Measurements from ENCODE around the gene CRLF1. TPM values are rescaled to one million over a fixed set of nuclear protein-coding genes. Genes with fewer than 3 reads are reported as not detected.

Gene CRLF1
- total RNA-seq (35.0 TPM), polyA plus RNA-seq (ENCODE audit: insufficient read depth in 1 of 8, insufficient read length in 8 of 8, low replicate concordance in 1 of 8) (10 to 100 TPM; 11.0 to 52.6 (median 36.1) TPM)
- long read RNA-seq, donor 1, partial matches to known transcripts = 8 of 11 reads
- long read RNA-seq, donor 1, other reads (novel, unspliced or antisense) = 0 of 11 reads
- long read RNA-seq, donor 2 = 0 reads
- long read RNA-seq, donor 3 = 0 reads
- long read RNA-seq, donor 4 = 0 reads
- long read RNA-seq, donor 5, transcript CRLF1-201 (9 exons, 1,792 nt) = major isoform, 13 of 327 reads
- long read RNA-seq, donor 5, partial matches to known transcripts = 152 of 327 reads
- long read RNA-seq, donor 5, other reads (novel, unspliced or antisense) = 161 of 327 reads
- long read RNA-seq, donor 6, partial matches to known transcripts = 0 of 1 reads
- long read RNA-seq, donor 6, other reads (novel, unspliced or antisense) = 0 of 1 reads
- long read RNA-seq, donor 7, partial matches to known transcripts = 27 of 66 reads
- long read RNA-seq, donor 7, other reads (novel, unspliced or antisense) = 37 of 66 reads
- long read RNA-seq, donor 8, partial matches to known transcripts = 1,514 of 3,236 reads
- long read RNA-seq, donor 8, other reads (novel, unspliced or antisense) = 1,722 of 3,236 reads
- long read RNA-seq, donor 9, partial matches to known transcripts = 0 of 1 reads
- long read RNA-seq, donor 9, other reads (novel, unspliced or antisense) = 0 of 1 reads
- long read RNA-seq, donor 10, transcript CRLF1-201 (9 exons, 1,792 nt) = major isoform, 5 of 11 reads
- long read RNA-seq, donor 10, partial matches to known transcripts = 5 of 11 reads
- long read RNA-seq, donor 10, other reads (novel, unspliced or antisense) = 0 of 11 reads
- long read RNA-seq, donor 11, partial matches to known transcripts = 11 of 12 reads
- long read RNA-seq, donor 11, other reads (novel, unspliced or antisense) = 0 of 12 reads

- H3K9me3 ChIP-seq (replicated peaks; ENCODE audit: control insufficient read depth, low read depth, low read length) = no peaks in the 10 kb centered on the region
- 1% methylated on average over 82 of the region's 116 CpGs for WGBS (ENCODE audit: insufficient coverage)
- no peak for DNase-seq
- no peak within 1 kb of the TSS for H3K27ac ChIP-seq (ENCODE audit: low read length)
- H3K4me1 ChIP-seq (ENCODE audit: control insufficient read depth, insufficient read depth, low read length) = peaks cover 43% of the 10 kb centered on the region
- peak within 1 kb of the TSS; percentile 37 for H3K4me3 ChIP-seq (ENCODE audit: low read length)
- H3K36me3 ChIP-seq (ENCODE audit: control insufficient read depth, insufficient read depth, low read length) = no peaks in the 10 kb centered on the region
- peaks cover 93% of the 10 kb centered on the region for H3K27me3 ChIP-seq (ENCODE audit: control insufficient read depth, insufficient read depth, low read length)
Observed at GRCh38 chr19:18606281-18607225, at the start of gene CRLF1. Gene CRLF1, minus strand, starts transcription at chr19:18606799. Its CDS starts 143 bp downstream, at chr19:18606656.

DNA sequence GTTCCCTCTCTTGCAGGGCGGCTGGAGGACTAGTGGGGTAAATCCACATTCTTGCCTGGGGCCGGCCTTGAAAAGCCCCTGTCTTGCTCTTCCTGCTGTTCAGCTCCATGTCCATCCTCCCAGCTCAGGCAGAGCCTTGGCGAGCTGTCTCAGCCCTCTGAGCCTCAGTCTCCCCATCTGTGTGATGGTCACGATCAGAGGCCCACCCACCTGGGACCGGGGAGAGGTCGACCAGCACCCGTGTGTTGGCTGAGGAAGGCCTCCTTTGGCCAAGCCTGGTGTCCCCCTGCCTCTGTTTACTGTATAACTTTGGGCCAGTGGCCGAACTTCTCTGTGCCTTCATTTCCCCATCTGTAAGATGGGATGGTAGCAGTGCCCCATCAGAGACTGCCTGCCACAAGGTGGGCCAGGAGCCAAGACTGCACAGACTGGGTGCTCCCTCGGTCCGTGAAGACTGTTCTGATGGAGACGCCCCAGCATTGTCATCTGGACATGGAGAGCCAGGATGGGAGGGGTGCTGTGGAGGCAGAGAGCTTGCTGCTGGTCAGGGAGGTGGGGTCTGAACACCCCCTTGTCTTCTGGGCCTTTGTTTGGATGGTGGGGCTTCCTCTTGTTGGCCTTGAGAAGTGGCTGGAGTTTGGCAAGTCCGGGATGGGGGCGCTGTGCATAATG is 48.7 kb upstream of the CRLF1 start:
- 94% methylated on average over 7 of the region's 13 CpGs for WGBS (ENCODE audit: insufficient coverage)
- Histone ChIP-seq H3K27me3 (ENCODE audit: control insufficient read depth, insufficient read depth, low read length) (no peaks in the 10 kb centered on the region), H3K4me1 (ENCODE audit: control insufficient read depth, insufficient read depth, low read length) (peaks cover 59% of the 10 kb centered on the region), H3K4me3 (ENCODE audit: low read length) (no peak overlapping the region), H3K27ac (ENCODE audit: low read length) (no peak overlapping the region), H3K36me3 (ENCODE audit: control insufficient read depth, insufficient read depth, low read length) (no peaks in the 10 kb centered on the region), H3K9me3 (replicated peaks; ENCODE audit: control insufficient read depth, low read depth, low read length) (no peaks in the 10 kb centered on the region)
- DNase-seq = no peak

DNA sequence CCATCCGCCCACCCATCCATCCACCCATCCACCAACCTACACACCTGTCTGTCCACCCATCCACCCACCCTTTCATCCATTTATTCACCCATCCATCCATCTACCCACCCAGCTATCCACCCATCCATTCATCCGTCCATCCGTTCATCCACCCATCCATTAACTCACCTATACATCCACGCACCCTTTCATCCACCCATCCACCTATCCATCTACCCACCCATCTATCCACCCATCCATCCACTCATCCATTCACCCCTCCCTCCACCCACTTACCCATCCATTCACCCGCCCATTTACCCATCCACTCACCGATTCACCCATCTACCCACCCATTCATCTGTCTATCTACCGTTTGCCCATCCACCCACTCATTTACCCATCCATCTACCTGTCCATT is 47.9 kb upstream of the CRLF1 start:
- Histone ChIP-seq H3K27ac (ENCODE audit: low read length) (no peak overlapping the region), H3K4me3 (ENCODE audit: low read length) (no peak overlapping the region), H3K36me3 (ENCODE audit: control insufficient read depth, insufficient read depth, low read length) (no peaks in the 10 kb centered on the region), H3K4me1 (ENCODE audit: control insufficient read depth, insufficient read depth, low read length) (peaks cover 59% of the 10 kb centered on the region), H3K27me3 (ENCODE audit: control insufficient read depth, insufficient read depth, low read length) (no peaks in the 10 kb centered on the region), H3K9me3 (replicated peaks; ENCODE audit: control insufficient read depth, low read depth, low read length) (no peaks in the 10 kb centered on the region)
- 97% methylated on average over 7 of the region's 7 CpGs for WGBS (ENCODE audit: insufficient coverage)
- DNase-seq = no peak

DNA sequence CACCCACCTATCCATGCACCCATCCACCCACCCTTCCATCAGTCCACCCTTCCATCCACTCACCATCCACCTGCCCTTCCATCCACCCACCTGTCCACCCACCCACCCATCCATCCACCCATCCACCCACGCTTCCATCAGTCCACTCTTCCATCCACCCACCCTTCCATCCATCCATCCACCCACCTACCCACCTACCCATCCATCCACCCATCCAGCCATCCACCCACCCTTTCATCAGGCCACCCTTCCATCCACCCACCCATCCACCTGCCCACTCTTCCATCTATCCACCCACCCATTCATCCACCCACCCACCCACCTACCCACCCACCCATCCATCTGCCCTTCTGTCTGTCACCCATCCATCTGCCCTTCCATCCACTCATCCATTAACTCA is 47.3 kb upstream of the CRLF1 start:
- DNase-seq = no peak
- Histone ChIP-seq H3K4me1 (ENCODE audit: control insufficient read depth, insufficient read depth, low read length) (peaks cover 59% of the 10 kb centered on the region), H3K27me3 (ENCODE audit: control insufficient read depth, insufficient read depth, low read length) (no peaks in the 10 kb centered on the region), H3K36me3 (ENCODE audit: control insufficient read depth, insufficient read depth, low read length) (no peaks in the 10 kb centered on the region), H3K27ac (ENCODE audit: low read length) (no peak overlapping the region), H3K9me3 (replicated peaks; ENCODE audit: control insufficient read depth, low read depth, low read length) (no peaks in the 10 kb centered on the region), H3K4me3 (ENCODE audit: low read length) (no peak overlapping the region)
- 100% methylated on average over 1 of the region's 1 CpG for WGBS (ENCODE audit: insufficient coverage)

DNA sequence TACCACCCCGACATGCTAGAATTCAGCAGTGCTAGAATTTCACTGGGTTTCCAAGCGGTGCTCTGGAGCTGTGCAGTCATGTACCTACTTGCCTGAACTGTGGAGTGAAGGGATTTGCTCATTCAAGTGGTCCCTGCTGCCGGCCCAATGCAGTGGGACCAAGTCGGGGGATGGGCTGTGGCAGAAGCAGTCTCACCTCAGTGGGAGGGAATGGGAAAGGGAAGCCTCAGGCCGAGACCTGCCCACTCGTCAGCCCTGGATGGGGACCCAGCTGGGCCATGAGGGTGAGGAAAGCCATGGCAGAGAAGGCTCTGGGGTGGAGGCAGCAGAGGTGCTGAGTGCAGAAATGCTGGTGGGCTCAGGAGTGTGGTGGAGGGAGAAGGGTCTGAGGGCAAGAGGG is 45.1 kb upstream of the CRLF1 start:
- no peak for DNase-seq
- H3K27ac ChIP-seq (ENCODE audit: low read length) = no peak overlapping the region
- 73% methylated on average over 6 of the region's 6 CpGs for WGBS (ENCODE audit: insufficient coverage)
- peaks cover 56% of the 10 kb centered on the region for H3K4me1 ChIP-seq (ENCODE audit: control insufficient read depth, insufficient read depth, low read length)
- H3K4me3 ChIP-seq (ENCODE audit: low read length) = no peak overlapping the region
- H3K9me3 ChIP-seq (replicated peaks; ENCODE audit: control insufficient read depth, low read depth, low read length) = no peaks in the 10 kb centered on the region
- H3K27me3 ChIP-seq (ENCODE audit: control insufficient read depth, insufficient read depth, low read length) = no peaks in the 10 kb centered on the region
- no peaks in the 10 kb centered on the region for H3K36me3 ChIP-seq (ENCODE audit: control insufficient read depth, insufficient read depth, low read length)

DNA sequence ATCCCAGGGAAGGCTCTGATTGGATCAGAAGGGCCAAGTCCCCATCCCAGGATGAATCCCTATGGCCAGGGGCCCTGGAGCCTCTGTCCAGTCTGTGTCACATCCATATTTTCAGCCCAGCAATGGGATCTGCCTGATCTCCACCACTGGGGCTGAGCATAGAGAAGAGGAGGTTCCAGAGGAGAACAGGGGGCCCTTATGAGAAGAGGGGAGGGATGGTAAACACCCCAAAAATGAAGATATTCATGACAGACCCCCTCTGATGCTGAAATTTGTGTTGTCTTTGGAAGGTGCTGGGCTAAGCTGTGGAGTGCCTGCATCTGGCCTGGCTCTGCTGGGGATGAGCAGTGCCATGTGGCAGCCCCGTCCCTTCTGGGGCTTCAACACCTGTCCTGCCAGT is 44.7 kb upstream of the CRLF1 start:
- WGBS (ENCODE audit: insufficient coverage) = 33% methylated on average over 1 of the region's 1 CpG
- no peaks in the 10 kb centered on the region for H3K36me3 ChIP-seq (ENCODE audit: control insufficient read depth, insufficient read depth, low read length)
- no peaks in the 10 kb centered on the region for H3K27me3 ChIP-seq (ENCODE audit: control insufficient read depth, insufficient read depth, low read length)
- H3K4me1 ChIP-seq (ENCODE audit: control insufficient read depth, insufficient read depth, low read length) = peaks cover 54% of the 10 kb centered on the region
- H3K27ac ChIP-seq (ENCODE audit: low read length) = peak overlapping the region; percentile 96
- no peaks in the 10 kb centered on the region for H3K9me3 ChIP-seq (replicated peaks; ENCODE audit: control insufficient read depth, low read depth, low read length)
- DNase-seq = no peak
- no peak overlapping the region for H3K4me3 ChIP-seq (ENCODE audit: low read length)

DNA sequence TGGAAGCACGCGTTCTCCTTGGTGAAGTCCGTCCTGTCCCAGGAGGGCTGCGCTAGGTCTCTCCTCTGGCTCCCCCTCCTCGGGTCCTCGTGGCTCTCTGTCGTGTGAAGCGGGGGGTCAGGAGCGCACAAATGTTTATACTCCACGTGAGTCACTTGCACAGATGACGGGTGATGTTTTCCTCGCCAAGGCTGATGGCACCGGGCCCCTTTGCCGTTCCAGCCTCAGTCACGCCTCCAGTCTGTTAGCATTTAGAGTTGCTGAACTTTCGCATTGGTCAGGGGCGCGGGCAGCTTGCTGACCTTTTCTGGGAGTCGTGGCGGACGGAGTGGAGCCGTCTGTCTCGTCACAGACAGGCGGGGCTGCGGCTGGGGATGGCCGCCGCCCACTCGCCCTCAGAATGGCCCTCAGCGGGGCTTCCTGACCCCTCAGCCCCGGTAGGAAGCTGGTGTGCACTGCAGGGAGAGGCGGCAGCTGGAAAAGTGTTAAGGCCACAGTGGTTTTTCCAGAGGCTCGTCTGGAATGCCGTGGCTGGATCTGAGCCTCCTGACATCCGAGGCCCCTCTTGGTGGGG is 44.0 kb upstream of the CRLF1 start:
- Histone ChIP-seq H3K36me3 (ENCODE audit: control insufficient read depth, insufficient read depth, low read length) (no peaks in the 10 kb centered on the region), H3K27me3 (ENCODE audit: control insufficient read depth, insufficient read depth, low read length) (no peaks in the 10 kb centered on the region), H3K9me3 (replicated peaks; ENCODE audit: control insufficient read depth, low read depth, low read length) (no peaks in the 10 kb centered on the region), H3K27ac (ENCODE audit: low read length) (peak overlapping the region; percentile 96), H3K4me1 (ENCODE audit: control insufficient read depth, insufficient read depth, low read length) (peaks cover 53% of the 10 kb centered on the region), H3K4me3 (ENCODE audit: low read length) (peak overlapping the region; percentile 5)
- peak; percentile 86 for DNase-seq
- WGBS (ENCODE audit: insufficient coverage) = 9% methylated on average over 32 of the region's 34 CpGs

DNA sequence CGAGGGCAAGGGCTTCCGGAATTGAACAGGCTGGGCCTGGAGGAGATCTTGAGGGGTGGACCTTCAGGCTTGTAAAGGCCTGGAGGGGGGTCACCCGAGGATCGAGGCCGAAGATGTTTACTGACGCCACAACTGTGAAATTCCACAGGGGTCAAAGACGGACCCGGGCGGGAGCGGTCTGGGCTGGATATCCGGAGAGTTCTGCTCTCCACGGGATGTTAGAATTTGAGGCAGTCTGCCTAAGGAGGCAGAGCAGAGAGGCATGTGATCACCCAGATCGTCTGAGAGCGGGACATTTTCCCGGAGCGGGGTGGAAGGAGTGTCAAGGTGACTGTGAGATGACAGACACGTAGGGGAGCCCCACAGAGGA is 43.4 kb upstream of the CRLF1 start:
- WGBS (ENCODE audit: insufficient coverage) = 0% methylated on average over 16 of the region's 17 CpGs
- peaks cover 56% of the 10 kb centered on the region for H3K4me1 ChIP-seq (ENCODE audit: control insufficient read depth, insufficient read depth, low read length)
- H3K4me3 ChIP-seq (ENCODE audit: low read length) = no peak overlapping the region
- no peaks in the 10 kb centered on the region for H3K27me3 ChIP-seq (ENCODE audit: control insufficient read depth, insufficient read depth, low read length)
- H3K36me3 ChIP-seq (ENCODE audit: control insufficient read depth, insufficient read depth, low read length) = no peaks in the 10 kb centered on the region
- peak overlapping the region; percentile 96 for H3K27ac ChIP-seq (ENCODE audit: low read length)
- DNase-seq = peak; percentile 90
- no peaks in the 10 kb centered on the region for H3K9me3 ChIP-seq (replicated peaks; ENCODE audit: control insufficient read depth, low read depth, low read length)

DNA sequence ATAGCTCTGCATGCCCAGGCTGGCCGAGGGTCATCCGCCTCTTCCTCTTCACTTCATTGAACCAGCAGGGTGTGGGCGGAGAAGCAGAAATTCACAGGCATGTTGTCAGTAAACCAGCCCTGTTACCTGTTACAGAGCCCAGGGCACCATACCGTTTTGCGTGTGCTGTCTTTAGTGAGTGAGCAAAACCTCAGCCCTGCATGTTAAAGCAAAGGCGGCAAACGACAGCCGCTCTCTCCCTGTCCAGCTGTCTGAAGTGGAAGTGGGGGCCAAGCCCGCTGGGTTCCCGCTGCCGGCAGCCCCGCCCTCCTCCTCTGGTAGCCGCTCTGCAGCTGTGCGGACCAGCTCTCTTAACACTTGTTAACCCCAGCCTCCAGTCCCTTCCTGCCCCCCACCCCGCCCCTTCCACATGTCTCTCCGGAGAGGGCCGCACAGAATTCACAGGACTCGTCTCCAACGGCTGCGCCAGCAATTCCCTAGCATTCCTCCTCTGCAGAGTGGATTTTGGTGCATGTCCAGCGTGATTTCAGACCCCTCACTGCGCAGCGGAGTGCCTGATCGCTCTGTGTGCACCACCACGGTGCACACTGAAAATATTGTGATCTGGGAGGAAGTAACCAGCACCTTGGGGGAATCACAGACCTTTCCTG is 42.9 kb upstream of the CRLF1 start:
- peaks cover 61% of the 10 kb centered on the region for H3K4me1 ChIP-seq (ENCODE audit: control insufficient read depth, insufficient read depth, low read length)
- DNase-seq = peak; percentile 95
- WGBS (ENCODE audit: insufficient coverage) = 1% methylated on average over 21 of the region's 25 CpGs
- H3K36me3 ChIP-seq (ENCODE audit: control insufficient read depth, insufficient read depth, low read length) = no peaks in the 10 kb centered on the region
- H3K27me3 ChIP-seq (ENCODE audit: control insufficient read depth, insufficient read depth, low read length) = no peaks in the 10 kb centered on the region
- no peaks in the 10 kb centered on the region for H3K9me3 ChIP-seq (replicated peaks; ENCODE audit: control insufficient read depth, low read depth, low read length)
- peak overlapping the region; percentile 96 for H3K27ac ChIP-seq (ENCODE audit: low read length)
- H3K4me3 ChIP-seq (ENCODE audit: low read length) = peak overlapping the region; percentile 1
